ENCODE results near the gene SYNGR3. TPM values are rescaled to one million over a fixed set of nuclear protein-coding genes. Genes with fewer than 3 reads are reported as not detected.

Gene SYNGR3
- total RNA-seq, 4 donors from 2014 or later = 0.38 to 1.0 (median 1.0) TPM; not detected in 1

GRCh38 chr16:2042171-2042985 is 52.6 kb downstream of the SYNGR3 start:
- TF ChIP-seq CTCF (IDR thresholded peaks at IDR 0.05) (no peak), POLR2A (IDR thresholded peaks at IDR 0.05) (no peak)

GRCh38 chr16:2042986-2043666 is 53.4 kb downstream of the SYNGR3 start:
- H3K9me3 ChIP-seq = no peaks in the 10 kb centered on the region
- DNase-seq = no peak
- no peak overlapping the region for H3K4me3 ChIP-seq
- no peak for TF ChIP-seq CTCF (IDR thresholded peaks at IDR 0.05)
- no peak for TF ChIP-seq POLR2A (IDR thresholded peaks at IDR 0.05)
- intact Hi-C loops (cut with DNase I) = no loop called here
- H3K27ac ChIP-seq = peak overlapping the region in 3 of 4 donors; percentile 72 to 86 (median 84)
- H3K36me3 ChIP-seq = peaks cover 0 to 14% (median 0%) of the 10 kb centered on the region in 3 donors
- H3K4me1 ChIP-seq = peaks cover 42 to 95% (median 67%) of the 10 kb centered on the region in 3 donors
- no peaks in the 10 kb centered on the region for H3K27me3 ChIP-seq
- 40 to 73% methylated on average over 3 to 6 of the region's 11 CpGs for WGBS, 2 donors

More at GRCh38 chr16:2042171-2042985, 52.6 kb downstream of the SYNGR3 start:
- peak overlapping the region; percentile 40 to 86 (median 78) for H3K27ac ChIP-seq
- H3K9me3 ChIP-seq = no peaks in the 10 kb centered on the region
- DNase-seq = no peak
- H3K4me1 ChIP-seq = peaks cover 40 to 100% (median 74%) of the 10 kb centered on the region in 3 donors
- H3K4me3 ChIP-seq = no peak overlapping the region
- no peaks in the 10 kb centered on the region for H3K27me3 ChIP-seq
- intact Hi-C loops (cut with DNase I) = no loop called here
- 80 to 90% methylated on average over 1 to 4 of the region's 22 CpGs for WGBS, 2 donors
- peaks cover 0 to 14% (median 0%) of the 10 kb centered on the region in 3 donors for H3K36me3 ChIP-seq

Small RNA genes lying within 50 kb of the gene (small RNA-seq; reads per million reads assigned to genes)
- gene AC005363.2 = 0 reads per million in 4 donors
- 0 reads per million in 4 donors for gene RN7SL219P
- gene SNORA10 = 0 reads per million in 4 donors
- 0 reads per million in 4 donors for gene SNORA64

Other genes with a start within 250 kb of the SYNGR3 start
- gene NME3, start 218.4 kb upstream of the SYNGR3 start, total RNA-seq = 10 to 100 TPM; 30.2 to 57.1 (median 53.6) TPM
- gene EME2, start 217.2 kb upstream of the SYNGR3 start, total RNA-seq = 10 to 100 TPM in 2 of 4 donors, 1 to 10 TPM in 2; 8.8 to 14.4 (median 10.1) TPM
- 100 to 1,000 TPM in 3 of 4 donors, 10 to 100 TPM in 1; 89.5 to 158 (median 114) TPM for gene MRPS34, start 216.8 kb upstream of the SYNGR3 start, total RNA-seq
- gene SPSB3, start 207.4 kb upstream of the SYNGR3 start, total RNA-seq = 10 to 100 TPM; 27.8 to 84.5 (median 45.1) TPM
- gene NUBP2, start 207.0 kb upstream of the SYNGR3 start, total RNA-seq = 10 to 100 TPM; 71.4 to 91.5 (median 79.5) TPM
- not detected for gene IGFALS, start 196.3 kb upstream of the SYNGR3 start, total RNA-seq
- gene HAGH, start 163.1 kb upstream of the SYNGR3 start, total RNA-seq = 10 to 100 TPM; 30.6 to 56.5 (median 43.4) TPM
- 10 to 100 TPM; 34.3 to 52.3 (median 46.9) TPM for gene FAHD1, start 162.8 kb upstream of the SYNGR3 start, total RNA-seq
- under 1 TPM in 1 of 4 donors, not detected in 3; 0.76 TPM for gene MEIOB, start 117.8 kb upstream of the SYNGR3 start, total RNA-seq
- gene HS3ST6, start 71.6 kb upstream of the SYNGR3 start, total RNA-seq = 1 to 10 TPM; 1.6 to 9.9 (median 6.3) TPM
- gene MSRB1, start 46.8 kb upstream of the SYNGR3 start, total RNA-seq = 10 to 100 TPM; 20.1 to 36.4 (median 21.0) TPM
- gene RPL3L, start 35.3 kb upstream of the SYNGR3 start, total RNA-seq = not detected
- 100 to 1,000 TPM; 172 to 215 (median 189) TPM for gene NDUFB10, start 30.4 kb upstream of the SYNGR3 start, total RNA-seq
- gene RPS2, start 25.1 kb upstream of the SYNGR3 start, total RNA-seq = 1,000 to 10,000 TPM; 1,980 to 2,837 (median 2,292) TPM
- not detected for gene RNF151, start 23.1 kb upstream of the SYNGR3 start, total RNA-seq
- gene TBL3, start 17.9 kb upstream of the SYNGR3 start, total RNA-seq = 10 to 100 TPM; 32.7 to 48.2 (median 36.7) TPM
- gene NOXO1, start 8.5 kb upstream of the SYNGR3 start, total RNA-seq = 1 to 10 TPM in 2 of 4 donors, under 1 TPM in 2; 0.38 to 4.2 (median 1.8) TPM
- 10 to 100 TPM in 2 of 4 donors, 1 to 10 TPM in 2; 5.6 to 30.4 (median 13.6) TPM for gene GFER, start 5.8 kb upstream of the SYNGR3 start, total RNA-seq
- 10 to 100 TPM; 31.3 to 56.1 (median 40.9) TPM for gene ZNF598, start 19.9 kb downstream of the SYNGR3 start, total RNA-seq
- under 1 TPM in 1 of 4 donors, not detected in 3; 0.48 TPM for gene NPW, start 29.8 kb downstream of the SYNGR3 start, total RNA-seq
- gene NHERF2, start 36.9 kb downstream of the SYNGR3 start, total RNA-seq = 10 to 100 TPM; 11.6 to 31.7 (median 16.5) TPM
- 10 to 100 TPM in 2 of 4 donors, 1 to 10 TPM in 2; 7.8 to 26.0 (median 10.0) TPM for gene NTHL1, start 57.9 kb downstream of the SYNGR3 start, total RNA-seq
- gene TSC2, start 58.0 kb downstream of the SYNGR3 start, total RNA-seq = 10 to 100 TPM; 22.8 to 79.7 (median 41.2) TPM
- 100 to 1,000 TPM in 1 of 4 donors, 10 to 100 TPM in 3; 34.1 to 123 (median 64.1) TPM for gene PKD1, start 145.9 kb downstream of the SYNGR3 start, total RNA-seq
- gene RAB26, start 158.7 kb downstream of the SYNGR3 start, total RNA-seq = 1 to 10 TPM in 2 of 4 donors, under 1 TPM in 2; 0.26 to 4.2 (median 0.99) TPM
- 10 to 100 TPM; 46.9 to 79.6 (median 73.2) TPM for gene TRAF7, start 165.8 kb downstream of the SYNGR3 start, total RNA-seq
- under 1 TPM in 2 of 4 donors, not detected in 2; 0.04 to 0.38 TPM for gene CASKIN1, start 206.6 kb downstream of the SYNGR3 start, total RNA-seq
- 10 to 100 TPM; 33.1 to 48.8 (median 42.8) TPM for gene MLST8, start 215.5 kb downstream of the SYNGR3 start, total RNA-seq
- 1 to 10 TPM in 3 of 4 donors, not detected in 1; 1.1 to 2.0 (median 1.6) TPM for gene BRICD5, start 220.9 kb downstream of the SYNGR3 start, total RNA-seq
- gene PGP, start 224.9 kb downstream of the SYNGR3 start, total RNA-seq = 10 to 100 TPM in 1 of 4 donors, 1 to 10 TPM in 3; 5.5 to 14.2 (median 7.4) TPM
- 10 to 100 TPM; 16.8 to 25.6 (median 19.2) TPM for gene E4F1, start 233.6 kb downstream of the SYNGR3 start, total RNA-seq
- under 1 TPM in 3 of 4 donors, not detected in 1; 0.38 to 0.61 (median 0.57) TPM for gene DNASE1L2, start 246.5 kb downstream of the SYNGR3 start, total RNA-seq

Measured in esophagus squamous epithelium (tissue), 5 donors.